Raji (cell line): ENCODE data around the gene PBXIP1.

Experiments used
- POLR2A ChIP-seq: IDR thresholded peaks from 2 replicates; pipeline ENCODE4 v1.6.1; 2011; ENCODE audit warnings: low read depth, low read length, control low read depth; ENCODE audit not compliant: insufficient read depth

The PBXIP1 gene

DNA sequence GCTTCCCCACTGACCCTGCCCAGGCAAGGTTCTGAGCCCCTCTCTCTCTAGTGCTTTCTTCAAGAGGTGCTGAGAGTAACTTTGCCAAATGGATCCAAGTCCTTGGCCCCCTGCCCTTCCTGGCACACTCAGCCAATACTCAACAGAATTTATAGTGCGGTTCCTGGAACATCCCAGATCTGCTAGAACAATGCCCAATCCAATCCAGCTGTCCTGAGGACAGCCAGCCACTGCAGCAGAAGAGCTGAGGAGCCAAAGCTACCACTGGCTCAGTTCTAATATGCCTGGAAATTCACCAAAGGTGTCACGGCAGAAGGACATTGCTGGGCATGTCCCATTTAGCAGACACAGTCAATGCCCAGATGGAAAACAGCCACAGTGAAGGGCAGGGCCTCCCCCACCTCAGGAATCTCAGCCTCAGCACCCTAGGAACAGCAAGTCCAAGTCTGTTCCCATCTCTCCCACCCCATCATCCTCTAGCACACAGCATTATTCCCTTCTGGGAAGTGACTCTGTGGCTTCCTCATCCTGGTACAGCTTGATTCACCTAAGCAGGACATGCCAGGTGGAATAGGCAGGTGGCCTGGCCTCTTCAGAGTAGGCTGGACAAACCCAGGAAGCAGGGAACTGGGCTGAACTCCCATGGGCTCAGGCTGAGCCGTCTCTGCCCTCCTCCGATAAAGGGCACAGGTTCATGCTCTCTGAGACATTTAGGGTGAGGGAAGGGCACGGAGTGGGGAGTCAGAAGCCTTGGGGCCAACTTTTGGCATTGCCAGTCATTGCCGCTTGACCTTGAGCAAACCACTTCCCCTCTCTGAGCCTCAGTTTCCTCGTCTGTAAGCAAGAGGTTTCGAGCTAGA, 44.0 kb downstream of the PBXIP1 start:
- TF ChIP-seq POLR2A: no peak

DNA sequence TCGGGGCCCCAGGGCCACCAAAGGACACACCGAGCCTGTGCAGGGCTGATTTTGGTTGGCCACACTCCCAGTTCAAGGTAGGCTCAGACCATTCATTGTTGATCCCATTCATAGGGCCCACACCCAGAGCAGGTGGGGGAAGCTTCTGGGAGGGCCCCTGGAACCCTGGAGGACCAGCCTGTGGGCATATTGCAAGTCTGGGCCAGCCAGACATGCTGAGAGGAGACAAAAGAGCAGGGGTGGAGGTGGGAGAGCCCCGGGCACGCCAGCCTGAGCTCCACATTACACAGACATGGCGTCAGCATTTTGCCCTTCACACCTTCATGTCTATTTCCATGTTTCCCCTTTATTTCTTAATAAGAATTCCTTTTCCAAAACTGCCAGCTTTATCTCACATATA, 45.0 kb downstream of the PBXIP1 start:
- TF ChIP-seq POLR2A: no peak

DNA sequence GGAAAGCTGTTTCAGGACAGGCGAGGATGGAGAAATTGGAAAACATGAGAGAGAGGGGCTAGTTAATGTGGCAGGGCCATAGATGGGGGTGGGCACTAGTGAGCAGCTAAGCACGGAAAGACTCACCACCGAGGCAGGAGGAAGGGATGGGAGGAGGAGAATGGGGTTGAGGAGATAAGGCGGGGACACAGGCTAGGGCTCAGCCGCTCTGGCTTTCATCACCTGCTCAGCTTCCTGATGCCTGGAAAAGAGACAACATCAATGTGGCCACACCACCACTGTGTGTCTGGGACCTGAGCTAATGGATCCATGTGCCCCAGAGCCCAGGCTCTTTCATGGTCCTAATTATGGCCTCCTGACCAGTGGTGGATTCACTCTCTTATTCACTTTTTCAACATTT, 47.0 kb downstream of the PBXIP1 start:
- no peak for TF ChIP-seq POLR2A

DNA sequence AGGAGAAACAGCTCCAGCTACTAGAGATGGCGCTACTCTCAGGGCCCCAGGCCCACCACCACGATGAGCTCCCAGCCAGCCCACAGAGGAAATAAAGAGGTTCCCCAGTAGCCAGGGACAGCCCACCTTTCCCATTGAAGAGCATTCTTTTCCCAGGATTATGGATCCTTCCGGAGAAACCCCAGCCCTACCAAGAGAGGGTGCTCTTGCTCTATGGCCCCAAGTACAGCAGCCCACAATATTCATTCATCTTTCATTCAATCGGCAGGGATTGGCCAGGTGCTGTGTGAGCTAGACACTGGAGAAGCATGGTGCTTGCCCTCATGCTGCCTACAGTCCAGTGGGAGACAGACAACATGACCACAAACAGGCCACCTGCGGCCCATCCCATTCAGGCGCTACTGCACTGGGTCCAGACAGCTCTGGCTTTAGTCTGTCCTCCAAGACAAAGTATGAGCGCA, 49.2 kb downstream of the PBXIP1 start:
- TF ChIP-seq POLR2A: no peak

DNA sequence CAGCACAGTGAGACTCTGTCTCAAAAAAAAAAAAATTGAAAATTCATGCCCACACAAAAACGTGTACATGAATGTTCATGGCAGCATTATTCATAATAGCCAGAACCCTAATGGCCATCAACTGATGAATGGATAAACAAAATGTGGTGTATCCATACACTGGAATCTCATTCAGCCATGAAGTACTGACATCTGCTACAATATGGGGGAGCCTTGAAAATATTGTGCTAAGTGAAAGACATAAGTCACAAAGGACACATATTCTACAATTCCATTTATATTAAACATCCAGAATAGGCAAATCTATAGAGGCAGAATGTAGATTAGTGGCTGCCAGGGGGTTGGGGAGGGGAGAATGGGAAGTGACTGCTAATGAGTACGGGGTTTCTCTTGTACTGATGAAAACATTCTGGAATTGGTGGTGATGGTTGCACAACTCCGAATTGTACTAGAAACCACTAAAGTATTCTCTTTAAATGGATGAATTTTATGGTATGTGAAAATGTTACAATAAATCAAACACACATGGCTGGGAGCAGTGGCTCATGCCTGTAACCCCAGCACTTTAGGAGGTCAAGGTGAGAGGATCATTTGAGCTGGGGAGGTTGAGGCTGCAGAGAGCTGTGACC, 52.8 kb downstream of the PBXIP1 start:
- TF ChIP-seq POLR2A: no peak

DNA sequence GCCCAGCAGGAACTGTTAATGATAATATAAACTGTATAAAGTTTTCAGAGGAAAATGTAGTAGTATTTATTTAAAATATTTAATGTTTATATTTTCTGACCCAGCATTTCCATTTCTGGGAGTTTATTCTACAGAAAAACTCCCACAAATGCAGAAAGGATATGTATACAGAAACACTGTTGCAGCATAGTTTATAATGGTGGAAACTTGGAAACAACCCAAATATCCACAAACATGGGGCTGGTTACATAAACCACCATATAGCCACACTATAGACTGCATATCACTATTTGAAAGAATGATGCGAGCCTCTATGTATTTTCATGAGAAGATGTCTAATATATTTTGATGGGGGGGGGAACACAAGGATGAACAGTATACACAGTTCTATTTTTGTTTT, 54.3 kb downstream of the PBXIP1 start:
- TF ChIP-seq POLR2A: no peak

DNA sequence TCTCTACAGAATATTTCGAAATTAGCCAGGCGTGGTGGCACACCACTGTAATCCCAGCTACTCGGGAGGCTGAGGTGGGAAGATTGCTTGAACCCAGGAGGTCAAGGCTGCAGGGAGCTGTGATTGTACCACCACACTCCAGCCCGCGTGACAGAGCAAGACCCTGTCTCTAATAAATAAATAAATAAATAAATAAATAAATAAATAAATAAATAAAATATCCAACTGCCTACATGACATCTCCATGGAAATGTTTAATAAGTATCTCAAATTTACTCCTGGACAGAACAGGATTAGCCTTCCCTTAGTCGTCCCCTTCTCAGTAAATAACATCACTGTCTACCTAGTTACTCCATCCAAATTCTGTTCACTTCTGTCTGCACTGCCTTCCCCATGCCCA, 56.9 kb downstream of the PBXIP1 start:
- no peak for TF ChIP-seq POLR2A

DNA sequence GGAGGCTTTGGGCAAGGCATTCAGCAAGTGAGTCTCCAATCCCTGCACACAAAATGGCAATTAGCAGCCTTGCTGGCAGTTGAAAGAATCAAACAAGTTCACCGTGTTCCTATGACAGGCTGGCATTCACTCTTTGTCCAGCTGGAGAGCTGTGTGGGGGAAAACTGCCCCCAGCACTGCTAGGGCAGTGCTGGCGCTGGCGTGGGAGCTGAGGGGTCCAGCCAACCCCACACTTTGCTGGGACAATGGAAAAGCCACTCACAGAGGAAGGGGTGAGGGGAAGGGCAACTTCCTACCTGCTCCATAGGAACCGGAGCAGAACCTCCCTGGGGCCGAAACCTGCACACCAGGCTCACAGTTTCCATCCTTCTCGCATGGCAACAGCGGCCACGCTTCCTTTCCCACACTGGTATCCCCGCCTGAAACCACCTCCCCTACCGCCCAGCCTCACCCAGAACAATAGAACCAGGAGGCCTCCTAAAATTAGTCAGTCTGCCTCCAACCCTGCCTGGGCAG, 59.1 kb downstream of the PBXIP1 start:
- TF ChIP-seq POLR2A: no peak

DNA sequence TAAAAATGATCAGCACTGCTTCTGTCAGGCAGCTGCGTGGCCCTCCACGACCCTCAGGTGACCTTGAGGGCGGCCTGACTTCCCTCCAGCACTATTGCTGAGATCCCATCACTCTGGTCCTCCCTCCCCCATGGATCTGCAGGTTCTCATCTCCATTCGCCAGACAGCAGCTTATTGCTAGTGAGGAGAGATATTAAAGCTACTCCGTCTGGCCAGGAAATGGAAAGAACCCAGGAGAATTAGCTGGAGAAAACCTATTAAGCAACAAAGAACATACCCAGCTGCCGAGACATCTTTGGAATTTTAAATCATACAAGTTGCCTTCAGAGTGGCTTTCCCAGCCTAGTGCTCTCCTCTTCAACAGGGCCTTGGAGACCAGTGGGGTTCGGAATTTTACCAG, 60.1 kb downstream of the PBXIP1 start:
- no peak for TF ChIP-seq POLR2A
